ENCODE results near the gene DAGLA.

DAGLA gene

DNA sequence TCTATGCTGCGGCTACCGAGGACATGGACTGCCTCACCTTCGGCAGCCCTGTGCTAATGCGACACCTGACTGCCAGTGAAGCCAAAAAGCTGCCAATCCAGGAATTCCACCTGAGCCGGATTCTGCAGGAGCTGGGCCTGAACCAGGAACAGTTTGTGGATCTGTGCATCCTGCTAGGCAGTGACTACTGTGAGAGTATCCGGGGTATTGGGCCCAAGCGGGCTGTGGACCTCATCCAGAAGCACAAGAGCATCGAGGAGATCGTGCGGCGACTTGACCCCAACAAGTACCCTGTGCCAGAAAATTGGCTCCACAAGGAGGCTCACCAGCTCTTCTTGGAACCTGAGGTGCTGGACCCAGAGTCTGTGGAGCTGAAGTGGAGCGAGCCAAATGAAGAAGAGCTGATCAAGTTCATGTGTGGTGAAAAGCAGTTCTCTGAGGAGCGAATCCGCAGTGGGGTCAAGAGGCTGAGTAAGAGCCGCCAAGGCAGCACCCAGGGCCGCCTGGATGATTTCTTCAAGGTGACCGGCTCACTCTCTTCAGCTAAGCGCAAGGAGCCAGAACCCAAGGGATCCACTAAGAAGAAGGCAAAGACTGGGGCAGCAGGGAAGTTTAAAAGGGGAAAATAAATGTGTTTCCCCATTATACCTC is 115.8 kb downstream of the DAGLA start:
- no peak overlapping the region for H3K4me3 ChIP-seq (ENCODE audit: low read length)
- no peak for DNase-seq (ENCODE audit: low read depth)
- TF ChIP-seq, protein P1, sequence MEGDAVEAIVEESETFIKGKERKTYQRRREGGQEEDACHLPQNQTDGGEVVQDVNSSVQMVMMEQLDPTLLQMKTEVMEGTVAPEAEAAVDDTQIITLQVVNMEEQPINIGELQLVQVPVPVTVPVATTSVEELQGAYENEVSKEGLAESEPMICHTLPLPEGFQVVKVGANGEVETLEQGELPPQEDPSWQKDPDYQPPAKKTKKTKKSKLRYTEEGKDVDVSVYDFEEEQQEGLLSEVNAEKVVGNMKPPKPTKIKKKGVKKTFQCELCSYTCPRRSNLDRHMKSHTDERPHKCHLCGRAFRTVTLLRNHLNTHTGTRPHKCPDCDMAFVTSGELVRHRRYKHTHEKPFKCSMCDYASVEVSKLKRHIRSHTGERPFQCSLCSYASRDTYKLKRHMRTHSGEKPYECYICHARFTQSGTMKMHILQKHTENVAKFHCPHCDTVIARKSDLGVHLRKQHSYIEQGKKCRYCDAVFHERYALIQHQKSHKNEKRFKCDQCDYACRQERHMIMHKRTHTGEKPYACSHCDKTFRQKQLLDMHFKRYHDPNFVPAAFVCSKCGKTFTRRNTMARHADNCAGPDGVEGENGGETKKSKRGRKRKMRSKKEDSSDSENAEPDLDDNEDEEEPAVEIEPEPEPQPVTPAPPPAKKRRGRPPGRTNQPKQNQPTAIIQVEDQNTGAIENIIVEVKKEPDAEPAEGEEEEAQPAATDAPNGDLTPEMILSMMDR (conservative IDR thresholded peaks at IDR 0.05; ENCODE audit: low read depth, low read length) = no peak

Measured in retinal pigment epithelial cell (primary cell).